Measurements from ENCODE around the gene XCR1.

Gene XCR1

GRCh38 chr3:46022909-46023785 is 4.1 kb downstream of the XCR1 start:
- H3K4me3 Mint-ChIP-seq = no peak overlapping the region
- no peak for DNase-seq
- H3K27me3 Mint-ChIP-seq (ENCODE audit: low read depth, poor library complexity) = peaks cover 31% of the 10 kb centered on the region
- no peaks in the 10 kb centered on the region for H3K36me3 Mint-ChIP-seq (ENCODE audit: low read depth)
- no peak for TF ChIP-seq CTCF (IDR thresholded peaks at IDR 0.05)
- no peak overlapping the region for H3K27ac Mint-ChIP-seq
- H3K4me1 Mint-ChIP-seq = no peaks in the 10 kb centered on the region
- peaks cover 10% of the 10 kb centered on the region for H3K9me3 Mint-ChIP-seq

GRCh38 chr3:46021516-46021915 is 5.8 kb downstream of the XCR1 start:
- Mint-ChIP-seq H3K9me3 (no peaks in the 10 kb centered on the region), H3K4me1 (no peaks in the 10 kb centered on the region), H3K27me3 (ENCODE audit: low read depth, poor library complexity) (peaks cover 25% of the 10 kb centered on the region), H3K36me3 (ENCODE audit: low read depth) (no peaks in the 10 kb centered on the region), H3K4me3 (no peak overlapping the region), H3K27ac (no peak overlapping the region)
- TF ChIP-seq CTCF (IDR thresholded peaks at IDR 0.05) = no peak
- no peak for DNase-seq

- DNase-seq = no peak
- Mint-ChIP-seq H3K27ac (no peak overlapping the region), H3K27me3 (ENCODE audit: low read depth, poor library complexity) (peaks cover 24% of the 10 kb centered on the region)
Measured at GRCh38 chr3:46020766-46021510, 6.3 kb downstream of the XCR1 start.

GRCh38 chr3:46019707-46020106 is 7.6 kb downstream of the XCR1 start:
- Mint-ChIP-seq H3K27me3 (ENCODE audit: low read depth, poor library complexity) (peaks cover 26% of the 10 kb centered on the region), H3K4me1 (no peaks in the 10 kb centered on the region), H3K27ac (no peak overlapping the region), H3K4me3 (no peak overlapping the region), H3K36me3 (ENCODE audit: low read depth) (no peaks in the 10 kb centered on the region), H3K9me3 (no peaks in the 10 kb centered on the region)
- DNase-seq = no peak
- no peak for TF ChIP-seq CTCF (IDR thresholded peaks at IDR 0.05)

More at GRCh38 chr3:46020766-46021510, 6.3 kb downstream of the XCR1 start:
- no peaks in the 10 kb centered on the region for H3K9me3 Mint-ChIP-seq
- no peak overlapping the region for H3K4me3 Mint-ChIP-seq
- H3K36me3 Mint-ChIP-seq (ENCODE audit: low read depth) = no peaks in the 10 kb centered on the region
- H3K4me1 Mint-ChIP-seq = no peaks in the 10 kb centered on the region
- TF ChIP-seq CTCF (IDR thresholded peaks at IDR 0.05) = no peak

GRCh38 chr3:46017720-46018119 is 9.6 kb downstream of the XCR1 start:
- Mint-ChIP-seq H3K36me3 (ENCODE audit: low read depth) (no peaks in the 10 kb centered on the region), H3K4me1 (no peaks in the 10 kb centered on the region), H3K4me3 (no peak overlapping the region), H3K27me3 (ENCODE audit: low read depth, poor library complexity) (peaks cover 26% of the 10 kb centered on the region), H3K9me3 (no peaks in the 10 kb centered on the region), H3K27ac (no peak overlapping the region)
- no peak for TF ChIP-seq CTCF (IDR thresholded peaks at IDR 0.05)
- DNase-seq = no peak
